GM19193 (cell line): ENCODE data around the gene SOCS3.

Source experiments
- POLR2A ChIP-seq: IDR thresholded peaks from 4 replicates; pipeline ENCODE4 v1.6.1; 2011; ENCODE audit not compliant: insufficient read depth, insufficient read length; ENCODE audit errors: extremely low read depth

SOCS3 gene

DNA sequence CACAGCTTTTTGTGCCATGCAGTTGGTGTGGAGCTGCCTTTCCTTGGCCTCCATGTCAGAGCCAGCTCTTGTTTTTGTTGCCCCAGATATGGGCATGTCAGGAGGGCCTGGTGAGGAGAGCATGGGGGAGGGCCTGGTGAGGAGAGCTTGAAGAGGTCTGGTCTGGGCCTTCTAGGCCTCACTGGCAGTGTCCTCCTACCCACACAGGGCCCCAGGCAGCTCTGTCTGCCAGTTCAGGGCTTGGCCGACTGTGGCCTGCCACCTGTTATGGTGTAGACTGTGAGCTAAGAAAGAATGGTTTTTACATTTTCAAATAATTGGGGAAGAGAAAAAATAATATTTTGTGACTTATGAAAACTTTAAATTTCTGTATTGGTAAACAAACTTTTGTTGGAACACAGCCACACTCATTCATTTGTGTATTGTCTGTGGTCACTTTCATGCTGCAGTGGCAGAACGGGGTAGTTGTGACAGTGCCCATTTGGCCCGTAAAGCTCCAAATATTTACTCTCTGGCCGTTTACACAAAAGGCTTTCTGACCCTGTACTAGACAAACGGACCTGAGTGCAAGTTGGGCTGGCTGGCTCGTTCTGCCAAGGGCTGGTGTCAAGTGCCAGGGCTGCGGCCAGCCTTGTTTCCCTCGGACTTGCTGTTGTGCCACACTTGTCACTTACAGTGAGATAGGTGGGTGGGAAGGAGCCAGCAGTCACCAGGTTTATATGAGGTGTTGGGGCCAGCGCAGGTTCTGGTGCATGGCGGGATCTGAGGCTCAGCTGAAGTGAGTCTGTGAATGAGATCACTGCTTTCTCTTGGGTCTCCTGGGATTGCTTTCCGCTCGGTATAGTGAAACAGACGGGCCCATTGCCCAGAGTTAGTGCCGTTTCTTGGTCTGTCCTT lies 36.8 kb upstream of the SOCS3 start:
- no peak for TF ChIP-seq POLR2A

DNA sequence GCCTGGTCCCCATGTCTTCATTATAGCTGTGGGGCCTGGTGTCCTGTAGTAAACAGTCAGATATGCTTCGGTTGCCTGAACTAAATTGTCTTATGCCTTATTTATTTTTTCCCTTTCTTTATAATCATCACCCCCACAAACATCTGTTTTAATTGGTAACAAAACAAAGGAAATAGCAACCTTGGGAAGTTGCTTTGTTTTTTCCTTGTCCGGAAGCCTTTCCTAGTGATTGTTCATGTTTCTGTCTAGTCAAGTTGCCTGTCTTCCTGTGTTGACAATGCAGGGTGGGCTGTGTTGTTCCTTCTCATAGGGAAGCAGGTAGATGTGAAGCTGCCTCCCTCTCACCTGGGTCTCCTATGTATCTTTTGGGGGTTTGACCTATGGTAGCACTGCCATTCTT lies 35.3 kb upstream of the SOCS3 start:
- no peak for TF ChIP-seq POLR2A

DNA sequence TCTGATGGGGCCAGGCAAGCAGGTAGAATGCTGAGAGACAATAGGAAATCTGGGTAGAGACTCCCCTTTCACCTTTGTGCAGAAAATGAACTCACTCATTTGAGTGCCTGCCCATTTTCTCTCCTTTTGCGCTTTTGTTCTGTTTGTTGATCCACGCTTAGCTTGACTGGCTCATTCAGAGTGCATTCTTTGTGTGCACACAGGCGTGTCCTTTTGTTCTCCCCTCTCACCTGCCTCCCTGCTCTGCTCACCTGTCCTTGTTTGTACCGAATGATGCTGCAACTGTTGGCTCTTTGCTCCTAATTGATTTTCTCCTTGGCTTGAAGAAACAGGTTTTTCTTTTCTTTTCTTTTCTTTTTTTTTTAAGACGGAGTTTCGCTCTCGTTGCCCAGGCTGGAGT lies 34.3 kb upstream of the SOCS3 start:
- no peak for TF ChIP-seq POLR2A

DNA sequence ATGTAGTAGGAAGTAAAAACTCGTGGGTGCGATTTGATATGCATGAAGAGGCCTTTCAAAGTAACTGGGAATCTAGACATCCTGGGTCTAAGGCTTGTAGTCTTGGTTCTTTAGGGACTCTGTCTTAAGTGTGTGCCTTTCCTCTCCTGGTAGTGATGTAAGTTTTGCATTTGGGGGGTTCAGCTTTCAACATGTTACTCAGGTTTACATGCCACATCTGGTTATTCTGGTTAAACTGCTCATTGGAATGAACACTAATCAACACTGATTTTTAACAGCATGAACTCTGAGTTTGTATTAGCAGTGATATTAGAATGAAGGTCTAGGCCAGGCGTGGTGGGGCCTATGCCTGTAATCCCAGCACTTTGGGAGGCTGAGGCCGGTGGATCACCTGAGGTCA lies 33.7 kb upstream of the SOCS3 start:
- TF ChIP-seq POLR2A, result no peak

DNA sequence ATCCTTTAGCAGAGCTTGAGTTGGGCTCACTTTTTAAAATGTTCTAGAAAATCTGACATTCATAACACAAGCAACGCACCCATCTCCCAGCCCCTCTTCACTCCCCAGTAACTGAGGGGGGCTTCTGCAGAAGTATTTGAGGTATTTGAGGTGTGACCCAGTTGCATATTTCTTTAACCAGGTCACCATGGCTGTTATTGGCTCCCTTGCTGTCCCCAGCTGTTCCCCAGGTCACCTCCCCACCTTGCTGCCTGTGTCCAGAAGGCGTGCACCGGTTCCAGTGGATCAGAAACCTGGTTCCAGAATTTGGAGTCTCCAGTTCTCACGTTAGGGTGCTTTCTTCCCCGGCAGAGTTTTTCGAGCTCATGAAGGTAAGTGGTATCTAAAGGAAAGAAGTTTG lies 32.4 kb upstream of the SOCS3 start:
- no peak for TF ChIP-seq POLR2A

DNA sequence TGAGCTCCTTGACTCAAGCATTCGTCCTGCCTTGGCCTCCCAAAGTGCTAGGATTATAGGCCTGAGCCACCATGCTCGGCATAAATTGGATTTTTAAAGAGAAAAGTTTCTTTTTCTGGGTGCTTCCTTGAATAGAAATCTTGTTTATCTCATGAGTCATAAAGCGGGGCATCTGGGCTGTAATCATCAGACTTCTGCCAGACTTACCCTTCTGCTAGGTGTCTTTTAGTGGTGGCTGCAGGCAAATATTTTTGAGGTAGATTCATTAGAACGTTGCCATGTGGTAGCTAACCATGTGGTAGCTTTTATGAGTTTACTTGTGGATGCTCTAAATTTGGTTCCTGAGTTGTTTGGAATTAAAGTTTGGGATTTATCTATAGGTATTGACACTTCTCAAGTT lies 32.0 kb upstream of the SOCS3 start:
- no peak for TF ChIP-seq POLR2A

DNA sequence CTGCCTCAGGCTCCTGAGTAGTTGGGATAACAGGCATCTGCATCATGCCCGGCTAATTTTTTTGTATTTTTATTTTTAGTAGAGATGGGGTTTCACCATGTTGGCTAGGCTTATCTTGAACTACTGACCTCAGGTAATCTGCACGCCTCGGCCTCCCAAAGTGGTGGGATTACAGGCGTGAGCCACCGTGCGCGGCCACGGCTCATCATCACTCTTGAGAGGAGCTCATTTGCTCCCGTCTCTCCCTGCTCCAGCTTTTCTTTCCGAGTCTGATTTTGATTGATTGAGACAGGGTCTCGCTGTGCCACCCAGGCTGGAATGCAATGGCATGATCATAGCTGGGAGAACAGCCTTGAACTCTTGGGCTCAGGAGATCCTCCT lies 31.2 kb upstream of the SOCS3 start:
- no peak for TF ChIP-seq POLR2A

DNA sequence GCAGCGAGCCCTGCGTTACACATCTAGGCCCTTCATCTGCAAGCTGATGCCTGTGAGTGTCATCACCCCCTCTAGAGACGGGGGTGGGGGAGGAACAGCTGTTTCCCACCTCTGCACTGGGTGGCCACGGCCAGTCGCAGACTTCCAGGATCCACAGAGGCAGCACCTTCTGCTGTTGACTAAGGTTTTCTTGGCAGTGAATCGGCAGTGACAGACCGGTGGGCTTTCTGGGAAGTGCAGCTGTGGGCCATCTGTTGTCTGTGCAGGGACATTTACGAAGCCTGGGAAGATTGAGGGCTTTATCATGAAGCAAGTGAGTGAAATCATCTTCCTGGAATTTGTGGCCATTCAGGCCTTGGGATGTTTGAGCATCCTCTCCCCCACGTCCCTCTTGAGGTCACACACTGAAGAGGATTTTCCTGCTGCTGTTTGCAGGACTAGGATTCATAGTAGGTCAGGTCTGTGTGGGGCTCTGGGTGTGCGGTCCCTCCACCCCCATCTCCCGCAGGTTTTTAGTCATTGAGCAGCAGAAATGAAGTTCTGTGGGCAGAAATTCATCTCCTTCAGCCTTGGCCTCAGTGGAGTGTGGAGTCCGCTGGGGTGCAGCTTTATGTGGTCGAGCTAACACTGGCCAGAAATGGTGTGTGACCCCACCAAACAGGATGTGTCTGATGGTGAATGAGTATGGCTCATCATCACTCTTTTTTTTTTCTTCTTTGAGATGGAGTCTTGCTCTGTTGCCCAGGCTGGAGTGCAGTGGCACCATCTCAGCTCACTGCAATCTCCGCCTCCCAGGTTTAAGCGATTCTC lies 30.6 kb upstream of the SOCS3 start:
- TF ChIP-seq POLR2A, result no peak

DNA sequence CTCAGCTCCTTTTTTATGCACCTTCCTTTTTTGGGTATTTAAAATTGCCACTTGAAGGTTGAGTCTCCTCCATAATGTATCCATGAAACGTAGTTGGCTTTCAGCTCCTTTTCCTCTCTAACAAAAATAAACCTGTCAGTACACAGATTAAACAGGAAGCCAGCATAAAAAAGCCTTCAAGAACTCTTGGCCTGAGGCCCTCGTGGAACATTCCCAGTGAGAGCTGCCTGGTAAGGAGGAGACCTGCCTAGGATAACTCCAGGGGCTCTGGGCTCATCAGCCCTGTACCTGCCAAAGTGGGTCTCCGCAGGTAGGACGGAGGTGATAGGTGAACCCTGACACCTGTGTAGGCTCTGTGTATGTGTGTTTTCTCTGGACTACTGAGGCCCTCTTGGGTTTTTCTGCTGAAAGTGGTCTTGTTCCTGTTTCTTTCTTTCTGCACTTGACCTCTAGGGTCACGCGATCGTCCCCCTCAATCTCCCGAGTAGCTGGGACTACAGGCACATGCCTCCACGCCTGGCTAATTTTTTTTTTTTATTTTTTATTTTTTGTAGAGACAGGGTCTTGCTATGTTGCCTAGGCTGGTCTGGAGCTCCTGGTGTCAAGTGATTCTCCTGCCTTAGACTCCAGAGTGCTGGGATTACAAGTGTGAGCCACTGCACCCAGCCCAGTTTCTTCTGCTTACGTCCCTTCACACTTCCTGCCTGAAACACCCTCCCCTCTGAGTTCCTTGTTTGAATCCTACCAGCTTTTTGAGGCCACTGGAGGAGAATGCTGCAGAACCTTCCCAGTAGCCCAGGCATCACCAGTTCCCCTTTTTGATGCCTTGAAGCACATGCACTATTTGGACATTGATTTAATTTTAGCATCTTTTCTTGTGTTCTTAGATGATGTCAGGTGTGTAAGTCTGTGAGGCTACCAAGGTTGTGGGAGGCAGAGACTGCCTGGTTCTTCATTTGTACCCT lies 28.4 kb upstream of the SOCS3 start:
- TF ChIP-seq POLR2A, result no peak

DNA sequence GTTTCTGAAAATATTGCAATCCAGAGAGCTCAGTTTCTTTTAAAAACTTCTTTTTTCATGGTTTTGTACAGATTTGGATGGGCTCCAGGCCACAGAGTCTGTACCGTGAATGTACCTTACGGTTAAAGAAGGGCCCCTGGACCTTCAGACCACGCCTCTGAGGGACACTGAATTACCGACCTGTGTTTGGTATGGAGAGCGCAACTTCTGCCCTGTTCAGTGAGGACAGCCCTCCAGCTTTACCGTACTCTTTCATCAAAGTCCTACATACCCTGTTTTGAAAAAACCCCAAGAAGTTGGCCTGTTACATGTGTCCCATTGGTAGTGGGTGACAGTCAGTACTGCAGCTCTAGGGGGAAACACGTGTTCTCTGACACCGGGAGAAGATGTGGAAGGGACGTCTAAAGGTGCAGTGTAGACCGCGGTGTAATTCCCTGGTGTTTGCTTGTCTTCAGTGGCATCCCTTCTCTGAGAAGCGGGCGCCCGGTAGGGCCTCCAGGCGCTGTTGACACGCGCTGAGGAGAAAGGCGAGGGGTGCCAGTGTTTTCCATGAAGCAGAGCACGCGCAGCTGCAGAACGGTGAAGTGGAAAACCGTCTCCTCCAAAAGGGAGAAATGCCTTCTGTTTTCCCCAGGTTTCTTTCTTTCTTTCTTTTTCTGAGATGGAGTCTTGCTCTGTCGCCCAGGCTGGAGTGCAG lies 24.8 kb upstream of the SOCS3 start:
- no peak for TF ChIP-seq POLR2A

DNA sequence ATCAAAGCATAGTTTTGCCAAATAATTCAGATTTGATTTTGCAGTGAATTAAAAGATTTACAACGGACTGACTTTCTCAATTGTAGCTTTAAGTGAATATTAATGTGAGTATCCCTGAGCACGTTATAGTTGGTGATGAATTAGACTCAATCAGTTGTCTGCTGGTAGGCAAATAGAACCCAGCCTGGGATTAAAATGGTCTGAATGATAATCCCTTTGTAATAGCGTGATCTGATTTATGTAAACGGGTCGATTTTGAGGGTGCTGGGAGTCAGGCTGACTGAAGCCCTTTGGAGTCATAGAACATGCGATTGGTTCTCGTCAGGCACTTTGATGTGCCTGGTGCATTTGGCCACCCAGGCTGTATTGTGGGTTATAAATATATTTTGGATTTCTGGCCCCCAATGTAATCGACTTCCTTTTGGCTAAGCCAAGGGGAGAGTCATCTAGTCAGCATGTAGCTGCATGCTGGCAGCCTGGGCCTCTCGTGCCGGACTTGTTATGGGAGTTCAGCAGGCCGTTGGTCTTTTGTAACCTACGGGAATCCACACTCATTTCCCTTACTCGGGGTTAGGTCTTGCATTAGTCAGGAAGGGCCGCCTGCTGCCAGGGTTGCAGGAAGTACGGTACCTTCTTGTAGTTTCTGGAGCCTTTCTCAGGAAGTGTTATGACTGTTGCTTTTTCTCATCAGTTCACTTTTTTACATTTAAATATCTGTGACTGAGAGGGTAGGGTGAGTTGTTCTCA lies 24.0 kb upstream of the SOCS3 start:
- peak; percentile 31 for TF ChIP-seq POLR2A

DNA sequence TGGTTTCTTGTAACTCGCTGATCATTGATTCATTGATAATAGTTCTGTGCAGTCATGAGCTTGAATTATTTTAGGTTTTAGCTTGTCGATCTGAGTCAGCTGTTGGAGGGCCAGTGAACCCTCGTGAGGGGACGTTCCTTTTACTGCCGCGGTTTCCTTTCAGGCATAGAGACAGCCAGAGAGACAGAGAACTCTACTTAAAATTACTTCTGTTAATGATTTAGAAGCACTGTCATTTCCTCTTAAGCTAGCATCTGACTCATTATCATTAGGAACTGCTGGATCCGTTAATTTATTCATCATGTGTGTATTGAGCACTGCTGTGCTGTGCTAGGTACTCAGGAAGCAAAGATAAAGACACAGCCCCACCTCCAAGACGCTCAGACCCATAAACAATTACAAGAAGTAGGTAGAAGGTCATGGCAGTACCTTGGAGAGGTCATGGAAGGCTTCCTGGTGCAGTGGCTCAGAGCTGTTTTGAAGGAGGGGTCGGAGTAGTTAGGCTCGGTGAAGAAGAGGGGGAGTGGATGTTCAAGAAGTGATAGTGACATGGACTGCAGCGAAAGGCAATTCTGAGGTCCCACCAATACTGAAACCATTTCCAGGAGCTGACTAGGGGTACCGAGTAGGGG lies 21.8 kb upstream of the SOCS3 start:
- no peak for TF ChIP-seq POLR2A

DNA sequence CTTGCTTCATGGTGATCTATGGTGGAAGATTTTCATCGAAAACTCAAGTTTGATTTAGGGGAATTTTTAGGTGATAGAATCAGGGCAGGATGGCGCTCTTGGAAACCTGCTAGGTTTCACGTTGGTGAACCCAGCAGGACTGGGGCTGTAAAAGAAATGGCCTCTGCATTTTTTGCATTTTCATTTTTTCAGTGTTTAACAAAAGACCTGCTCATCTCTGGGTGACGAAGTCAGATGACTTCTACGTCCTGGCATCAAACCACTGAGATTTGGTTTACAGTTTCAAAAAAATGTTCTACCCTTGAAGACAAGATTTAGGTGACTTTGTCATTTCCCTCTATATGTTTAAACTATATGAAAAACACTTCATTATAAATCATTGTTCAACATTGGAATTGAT lies 20.5 kb upstream of the SOCS3 start:
- TF ChIP-seq POLR2A, result no peak
